Endothelial cell of umbilical vein (primary cell): Measurements from ENCODE around the gene RNF227. TPM values are rescaled to one million over a fixed set of nuclear protein-coding genes. Genes with fewer than 3 reads are reported as not detected.
A peak's percentile ranks its signal among the peaks of the same experiment; 100 is the strongest.

Experiments used
- BruUV-seq: library from RNA; stranded (reverse); fragments of 400-500 nt; replicated peaks from 2 replicates; lab custom pipeline; 2021; lab: Mats Ljungman, UMichigan
- CTCF ChIA-PET: fragments of 300-600, 350-600 bp; sonication (Branson Sonifier 250); formaldehyde crosslinking; loops from one replicate; lab custom pipeline; 2021; ENCODE audit warnings: antibody characterized with exemption, inconsistent platforms; lab: Charles Lee
- POLR2A ChIA-PET: fragments of 300-600, 350-600 bp; sonication (Branson Sonifier 250); formaldehyde crosslinking; loops from one replicate; lab custom pipeline; 2021; ENCODE audit warnings: antibody characterized with exemption, inconsistent platforms; lab: Charles Lee
- DNase-seq: peaks from one replicate; pipeline ENCODE4 v3.0.0-alpha.2; 2011; ENCODE audit warnings: low read depth, low spot score
- FAIRE-seq: peaks from 2 replicates; lab custom pipeline; 2011; peaks lifted over from hg19 to GRCh38; lab: Jason Lieb, UNC
- H2AFZ ChIP-seq: 2 replicates; pipeline ENCODE4 v1.6.0; 2012; ENCODE audit warnings: low read depth, low read length, control low read depth, inconsistent platforms
- H3K27ac ChIP-seq: 2 replicates; pipeline ENCODE4 v1.5.1; 2011; ENCODE audit warnings: low read depth, mild to moderate bottlenecking, control low read depth, low read length, moderate library complexity; ENCODE audit not compliant: insufficient read depth
- H3K27me3 ChIP-seq, 2 experiments: 2 replicates each; pipeline versions ENCODE4 v1.6.0 to v1.6.1; 2011; ENCODE audit warnings: low read length in 2 of 2, mixed read lengths in 1 of 2; ENCODE audit not compliant: control insufficient read depth in 2 of 2, insufficient read depth in 2 of 2
- H3K36me3 ChIP-seq, 2 experiments: 2 replicates in 1 of 2; 3 replicates in 1 of 2; pipeline ENCODE4 v1.5.1; 2011; ENCODE audit warnings: low read length in 2 of 2, mild to moderate bottlenecking in 1 of 2, moderate library complexity in 1 of 2; ENCODE audit not compliant: control insufficient read depth in 2 of 2, insufficient read depth in 2 of 2; ENCODE audit errors: extremely low read depth in 1 of 2
- H3K4me1 ChIP-seq: 3 replicates; pipeline ENCODE4 v1.5.1; 2011; ENCODE audit warnings: mild to moderate bottlenecking, low read length; ENCODE audit not compliant: control insufficient read depth, insufficient read depth; ENCODE audit errors: extremely low read depth
- H3K4me2 ChIP-seq: 2 replicates; pipeline ENCODE4 v1.6.1; 2011; ENCODE audit warnings: low read length, control low read depth, mixed read lengths; ENCODE audit not compliant: insufficient read depth
- H3K4me3 ChIP-seq, 3 experiments: fragments of 200-600 bp in 1 of 3; sonication (generic), shearing (Covaris generic) in 1 of 3; replicated peaks in 1 of 3; 2 replicates each; pipeline ENCODE4 v1.5.1; 2011 to 2016; ENCODE audit warnings: control low read depth in 3 of 3, low read length in 3 of 3, mild to moderate bottlenecking in 2 of 3, inconsistent platforms in 1 of 3, low read depth in 1 of 3, moderate library complexity in 1 of 3; ENCODE audit not compliant: insufficient read depth in 1 of 3
- H3K79me2 ChIP-seq: 2 replicates; pipeline ENCODE4 v1.6.0; 2012; ENCODE audit warnings: low read length, inconsistent platforms; ENCODE audit not compliant: control insufficient read depth, insufficient read depth
- H3K9ac ChIP-seq: replicated peaks from 2 replicates; pipeline ENCODE3; 2011; ENCODE audit warnings: low read length, control low read depth; ENCODE audit not compliant: insufficient read depth; ENCODE audit errors: extremely low read depth
- H3K9me1 ChIP-seq: replicated peaks from 3 replicates; pipeline ENCODE4 v1.6.0; 2011; ENCODE audit warnings: mild to moderate bottlenecking, low read length; ENCODE audit not compliant: control insufficient read depth, insufficient read depth; ENCODE audit errors: extremely low read depth
- H3K9me3 ChIP-seq: replicated peaks from 2 replicates; pipeline ENCODE4 v1.5.1; 2012; ENCODE audit warnings: low read length, inconsistent platforms; ENCODE audit not compliant: control insufficient read depth, insufficient read depth
- H4K20me1 ChIP-seq: replicated peaks from 2 replicates; pipeline ENCODE3; 2011; ENCODE audit warnings: mild to moderate bottlenecking, low read length; ENCODE audit not compliant: control insufficient read depth, insufficient read depth; ENCODE audit errors: extremely low read depth
- EZH2 ChIP-seq: IDR thresholded peaks from 2 replicates; pipeline ENCODE4 v1.6.1; 2012; ENCODE audit warnings: borderline replicate concordance, low read depth, mild to moderate bottlenecking, moderate library complexity, low read length, inconsistent platforms; ENCODE audit not compliant: severe bottlenecking
- FOS ChIP-seq: IDR thresholded peaks from 2 replicates; pipeline ENCODE4 v1.6.1; 2011; ENCODE audit warnings: mild to moderate bottlenecking, low read length, moderate library complexity, borderline replicate concordance; ENCODE audit not compliant: insufficient read depth
- GATA2 ChIP-seq: IDR thresholded peaks from 2 replicates; pipeline ENCODE4 v1.7.0; 2011; ENCODE audit warnings: low read depth, mild to moderate bottlenecking, moderate library complexity, mixed read lengths, low read length; ENCODE audit not compliant: insufficient read length, insufficient read depth
- JUN ChIP-seq: IDR thresholded peaks from 2 replicates; pipeline ENCODE4 v1.6.1; 2011; ENCODE audit warnings: borderline replicate concordance, low read depth; ENCODE audit not compliant: insufficient read length, insufficient read depth
- MYC ChIP-seq: IDR thresholded peaks from one replicate; pipeline ENCODE4 v1.6.1; 2011; ENCODE audit warnings: mild to moderate bottlenecking, low read depth, low read length
- dilution Hi-C: fragments of 300-500 bp; cut with MboI; formaldehyde crosslinking; loops from one replicate; pipeline ENCODE4 v1.15.0; 2019; ENCODE audit warnings: low sequenced_read_pairs; ENCODE audit not compliant: extremely low pct_ligation_motif_present
- intact Hi-C: fragments of 100-400 bp; cut with micrococcal nuclease; formaldehyde crosslinking; loops from one replicate; pipeline ENCODE4 v1.10.0; 2022
- polyA plus RNA-seq, 4 experiments: library from polyadenylated mRNA; depleted of rRNA in 3 of 4; stranded (reverse) in 3 of 4; unstranded in 1 of 4; fragments of >200 nt; gene quantifications; 2 replicates each; pipeline versions ENCODE4 v1.2.1 to v1.2.3, GENCODE V29; 2011 to 2012; ENCODE audit warnings: missing spikeins in 1 of 4
- total RNA-seq: library from RNA; stranded (reverse); gene quantifications from 2 replicates; pipeline ENCODE4 v1.2.3, GENCODE V29; 2021
- TF ChIP-seq, protein P1 (sequence below), 2 donors: IDR thresholded peaks; 1 replicate in 1 of 2; 2 replicates in 1 of 2; pipeline ENCODE4 v1.5.1; 2011; ENCODE audit warnings: low read length in 2 of 2, mild to moderate bottlenecking in 2 of 2, moderate library complexity in 2 of 2, control low read depth in 1 of 2, inconsistent platforms in 1 of 2, low read depth in 1 of 2; ENCODE audit not compliant: insufficient read depth in 1 of 2; ENCODE audit errors: extremely low read depth in 1 of 2

RNF227 gene
- total and polyA plus RNA-seq, 2 donors (not counting 3 experiments of a cell fraction or from before 2014, with no cell fraction given): 0.58 to 0.76 TPM

DNA sequence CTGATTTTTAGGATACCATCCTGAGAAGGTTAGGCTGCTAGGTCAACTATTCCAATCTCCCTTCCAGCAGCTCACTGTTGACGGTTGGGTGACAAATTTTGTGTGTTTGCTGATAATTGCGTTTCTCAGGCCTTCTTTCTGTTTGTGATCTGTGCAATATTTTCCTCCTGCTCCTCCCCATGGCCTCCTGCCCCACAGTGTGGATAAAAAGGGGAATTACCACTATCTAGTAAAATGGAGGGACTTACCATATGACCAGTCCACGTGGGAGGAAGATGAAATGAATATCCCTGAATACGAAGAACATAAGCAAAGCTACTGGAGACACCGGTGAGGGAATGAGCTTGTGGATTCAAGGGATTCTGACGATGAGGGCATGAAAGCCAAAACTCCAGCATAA, 18.3 kb downstream of the RNF227 start:
- Histone ChIP-seq H3K4me2 (no peak overlapping the region), H3K27me3 (no peaks in the 10 kb centered on the region), H3K4me3 (no peak overlapping the region), H2AFZ (no peak overlapping the region), H3K9me1 (no peaks in the 10 kb centered on the region), H3K27ac (no peak overlapping the region), H3K9me3 (no peaks in the 10 kb centered on the region), H4K20me1 (no peaks in the 10 kb centered on the region), H3K36me3 (peaks cover 44 to 72% of the 10 kb centered on the region in 2 experiments), H3K79me2 (no peaks in the 10 kb centered on the region), H3K9ac (no peak overlapping the region), H3K4me1 (no peaks in the 10 kb centered on the region)
- no peak for FAIRE-seq
- peak; percentile 51 for DNase-seq
- dilution Hi-C loops: no loop called here
- BruUV-seq: no TSS peak
- ChIA-PET POLR2A (no interaction called here), CTCF (interaction anchor here (0.6 to 7.1 kb wide), 12 partner anchors 14 to 155 kb away, joined by 3 to 58 read pairs (median 3); partner anchors contain the start of gene KDM6B)
- TF ChIP-seq, protein P1, sequence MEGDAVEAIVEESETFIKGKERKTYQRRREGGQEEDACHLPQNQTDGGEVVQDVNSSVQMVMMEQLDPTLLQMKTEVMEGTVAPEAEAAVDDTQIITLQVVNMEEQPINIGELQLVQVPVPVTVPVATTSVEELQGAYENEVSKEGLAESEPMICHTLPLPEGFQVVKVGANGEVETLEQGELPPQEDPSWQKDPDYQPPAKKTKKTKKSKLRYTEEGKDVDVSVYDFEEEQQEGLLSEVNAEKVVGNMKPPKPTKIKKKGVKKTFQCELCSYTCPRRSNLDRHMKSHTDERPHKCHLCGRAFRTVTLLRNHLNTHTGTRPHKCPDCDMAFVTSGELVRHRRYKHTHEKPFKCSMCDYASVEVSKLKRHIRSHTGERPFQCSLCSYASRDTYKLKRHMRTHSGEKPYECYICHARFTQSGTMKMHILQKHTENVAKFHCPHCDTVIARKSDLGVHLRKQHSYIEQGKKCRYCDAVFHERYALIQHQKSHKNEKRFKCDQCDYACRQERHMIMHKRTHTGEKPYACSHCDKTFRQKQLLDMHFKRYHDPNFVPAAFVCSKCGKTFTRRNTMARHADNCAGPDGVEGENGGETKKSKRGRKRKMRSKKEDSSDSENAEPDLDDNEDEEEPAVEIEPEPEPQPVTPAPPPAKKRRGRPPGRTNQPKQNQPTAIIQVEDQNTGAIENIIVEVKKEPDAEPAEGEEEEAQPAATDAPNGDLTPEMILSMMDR (IDR thresholded peaks at IDR 0.05; ENCODE audit: extremely low read depth in 1 of 2, insufficient read depth in 1 of 2, low read depth in 1 of 2, low read length in 2 of 2): peak; percentile 26 to 29
- TF ChIP-seq GATA2: no peak
- TF ChIP-seq EZH2: no peak
- intact Hi-C loops: loop anchor here (1.0 kb wide), 1 partner anchor 35 kb away; no protein-coding TSS in a partner anchor

DNA sequence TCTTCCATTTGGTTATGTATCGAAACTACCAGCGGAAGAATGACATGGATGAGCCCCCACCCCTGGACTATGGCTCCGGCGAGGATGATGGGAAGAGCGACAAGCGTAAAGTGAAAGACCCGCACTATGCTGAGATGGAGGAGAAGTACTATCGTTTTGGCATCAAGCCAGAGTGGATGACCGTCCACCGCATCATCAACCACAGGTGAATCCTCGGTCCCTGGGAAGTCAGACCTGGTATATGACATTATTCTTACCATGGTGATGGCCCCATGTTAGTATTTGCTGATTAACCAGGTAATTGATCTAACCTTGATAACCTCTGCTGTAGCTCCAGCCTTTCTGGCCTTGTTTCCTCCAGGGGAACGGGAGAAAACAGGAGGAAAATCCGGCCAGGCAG, 19.0 kb downstream of the RNF227 start:
- H3K27me3 ChIP-seq: no peaks in the 10 kb centered on the region
- intact Hi-C loops: loop anchor here (1.0 kb wide), 1 partner anchor 35 kb away; no protein-coding TSS in a partner anchor
- H3K9me1 ChIP-seq: no peaks in the 10 kb centered on the region
- H4K20me1 ChIP-seq: no peaks in the 10 kb centered on the region
- BruUV-seq: no TSS peak
- ChIA-PET POLR2A (no interaction called here), CTCF (interaction anchor here (0.6 to 7.1 kb wide), 7 partner anchors 13 to 93 kb away, joined by 3 to 58 read pairs (median 3); no protein-coding TSS in a partner anchor)
- dilution Hi-C loops: no loop called here
- FAIRE-seq (no peak), DNase-seq (no peak)
- no peak overlapping the region for H3K9ac ChIP-seq
- peaks cover 43 to 67% of the 10 kb centered on the region in 2 experiments for H3K36me3 ChIP-seq
- H3K79me2 ChIP-seq: no peaks in the 10 kb centered on the region
- H3K4me3 ChIP-seq: no peak overlapping the region
- no peak overlapping the region for H3K27ac ChIP-seq
- no peak overlapping the region for H2AFZ ChIP-seq
- TF ChIP-seq MYC (no peak), FOS (no peak), JUN (no peak), EZH2 (no peak)
- TF ChIP-seq, protein P1 (IDR thresholded peaks at IDR 0.05; ENCODE audit: extremely low read depth in 1 of 2, insufficient read depth in 1 of 2, low read depth in 1 of 2, low read length in 2 of 2): no peak
- no peaks in the 10 kb centered on the region for H3K4me1 ChIP-seq
- no peaks in the 10 kb centered on the region for H3K9me3 ChIP-seq
- H3K4me2 ChIP-seq: no peak overlapping the region
